NCI-H2227 treated with DMSO at 0.1 percent for 48 hours (cell line): ENCODE measurements around the gene MYPN.

Experiments used
- DNase-seq: peaks from one replicate; lab custom pipeline; 2025; lab: John Stamatoyannopoulos, UW

The MYPN gene

DNA sequence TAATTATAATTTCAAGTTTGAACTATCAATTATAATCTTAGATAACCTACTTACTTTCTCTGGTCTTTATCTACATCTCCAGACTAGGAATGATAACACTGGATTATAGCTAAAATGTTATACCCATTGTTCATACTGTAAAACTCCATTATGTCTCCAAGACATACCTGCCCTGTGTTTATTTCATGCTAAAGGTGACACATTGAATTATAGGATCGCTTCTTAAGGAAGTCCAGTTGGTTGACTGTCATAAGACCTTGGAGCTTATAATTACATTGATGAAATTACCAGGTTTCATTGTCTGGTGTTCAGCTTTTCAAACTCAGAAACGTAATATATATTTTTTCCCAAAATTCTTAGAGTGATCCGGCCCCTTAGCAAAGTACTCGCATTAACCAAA, 18.7 kb upstream of the MYPN start:
- no peak for DNase-seq

DNA sequence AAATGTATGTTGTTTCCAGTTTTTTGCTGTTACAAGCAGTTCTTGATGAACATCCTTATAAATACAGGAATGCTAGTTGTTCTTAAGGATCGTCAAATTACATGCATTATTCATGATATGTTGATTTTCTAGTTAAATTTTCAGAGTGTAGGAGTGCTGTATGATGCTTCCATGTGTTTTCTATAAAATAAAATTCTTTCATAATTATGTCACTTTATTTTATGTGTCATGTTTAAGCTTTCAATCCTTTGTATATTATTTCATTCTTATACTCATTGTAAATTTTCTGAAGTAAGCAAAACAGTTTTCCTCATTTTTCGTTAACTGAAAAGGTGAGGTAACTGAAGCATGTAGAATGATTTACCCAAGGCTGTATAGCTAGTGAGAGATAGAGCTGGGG, 16.8 kb upstream of the MYPN start:
- no peak for DNase-seq

DNA sequence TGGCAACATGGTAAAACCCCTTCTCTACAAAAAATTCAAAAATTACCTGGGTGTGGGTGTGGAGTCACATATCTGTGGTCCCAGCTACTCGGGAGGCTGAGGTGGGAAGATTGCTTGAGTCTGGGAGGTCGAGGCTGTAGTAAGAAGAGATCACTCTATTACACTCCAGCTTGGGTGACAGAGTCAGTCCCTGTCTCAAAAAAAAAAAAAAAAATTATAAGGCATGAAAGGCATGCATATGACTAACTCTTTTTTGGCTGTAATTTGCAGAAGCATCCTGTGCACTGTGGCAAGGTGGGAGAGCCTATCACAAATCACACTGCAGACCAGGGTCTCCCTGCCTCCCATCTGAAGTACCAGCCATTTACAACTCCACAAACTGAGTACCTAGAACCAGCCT, 14.1 kb upstream of the MYPN start:
- DNase-seq: no peak

DNA sequence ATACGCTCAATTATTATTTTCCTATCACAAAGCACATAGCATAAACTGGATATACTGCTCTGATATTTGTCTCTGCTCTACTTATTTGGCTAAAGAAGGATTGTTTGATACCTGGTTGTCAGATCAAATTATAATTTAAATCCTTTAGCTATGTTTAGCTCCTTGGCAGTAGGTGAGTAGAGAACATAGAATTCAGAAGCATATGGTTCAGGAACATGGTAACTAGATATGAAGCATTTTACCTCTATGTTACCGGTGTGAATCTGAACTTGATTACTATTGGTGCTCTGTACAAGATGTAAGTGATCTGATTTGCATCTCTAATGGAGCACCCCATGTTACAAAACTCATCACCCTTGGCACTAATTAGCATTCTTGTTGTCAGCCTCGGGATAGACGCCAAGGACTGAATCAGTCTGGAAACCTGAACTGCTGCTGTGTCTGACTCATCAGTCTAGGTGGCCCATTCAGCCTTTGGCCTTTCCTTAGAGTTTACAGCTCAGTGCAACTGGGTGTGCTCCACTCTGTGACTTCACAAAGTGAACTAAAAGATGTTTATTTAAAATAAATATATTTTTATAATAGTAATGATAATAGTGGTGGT, 12.3 kb upstream of the MYPN start:
- DNase-seq: no peak

DNA sequence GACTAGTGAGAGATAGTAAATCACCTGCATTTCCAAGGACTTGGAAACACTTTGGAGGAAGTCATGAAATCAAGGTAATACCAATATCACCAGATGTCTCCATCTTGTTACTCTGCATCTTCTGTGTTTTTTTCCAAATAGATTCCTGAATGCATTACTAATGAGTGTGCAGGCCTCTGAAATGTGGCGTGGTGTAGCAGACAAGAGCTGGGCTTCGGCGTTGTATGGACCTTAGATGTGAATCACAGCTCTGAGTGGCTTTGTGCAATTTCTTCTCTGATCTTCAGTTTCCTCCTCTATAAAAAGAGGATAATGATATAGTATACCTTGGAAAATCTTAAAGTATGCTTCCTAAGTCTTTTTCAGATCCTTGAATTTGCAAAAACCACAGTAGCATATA, 9.6 kb upstream of the MYPN start:
- peak; percentile 3 for DNase-seq

DNA sequence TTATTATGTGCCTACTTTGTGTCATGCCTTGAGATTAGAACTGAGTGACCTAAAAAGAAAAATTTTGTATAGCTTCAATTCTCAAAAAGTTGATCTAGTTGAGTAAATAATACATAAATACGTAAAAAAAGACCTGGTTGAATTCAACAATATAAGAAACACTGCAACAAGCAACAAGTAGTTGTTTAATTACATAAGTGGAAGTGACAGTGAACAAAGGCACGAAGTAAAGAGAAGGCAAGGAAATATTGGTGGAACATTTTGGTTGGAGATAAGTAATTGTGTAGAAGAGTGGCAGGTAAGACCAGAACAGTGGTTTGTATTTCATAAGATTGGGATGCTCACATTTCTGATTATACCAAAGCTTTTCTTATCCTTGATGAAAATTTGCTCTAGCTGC, 8.2 kb upstream of the MYPN start:
- no peak for DNase-seq

DNA sequence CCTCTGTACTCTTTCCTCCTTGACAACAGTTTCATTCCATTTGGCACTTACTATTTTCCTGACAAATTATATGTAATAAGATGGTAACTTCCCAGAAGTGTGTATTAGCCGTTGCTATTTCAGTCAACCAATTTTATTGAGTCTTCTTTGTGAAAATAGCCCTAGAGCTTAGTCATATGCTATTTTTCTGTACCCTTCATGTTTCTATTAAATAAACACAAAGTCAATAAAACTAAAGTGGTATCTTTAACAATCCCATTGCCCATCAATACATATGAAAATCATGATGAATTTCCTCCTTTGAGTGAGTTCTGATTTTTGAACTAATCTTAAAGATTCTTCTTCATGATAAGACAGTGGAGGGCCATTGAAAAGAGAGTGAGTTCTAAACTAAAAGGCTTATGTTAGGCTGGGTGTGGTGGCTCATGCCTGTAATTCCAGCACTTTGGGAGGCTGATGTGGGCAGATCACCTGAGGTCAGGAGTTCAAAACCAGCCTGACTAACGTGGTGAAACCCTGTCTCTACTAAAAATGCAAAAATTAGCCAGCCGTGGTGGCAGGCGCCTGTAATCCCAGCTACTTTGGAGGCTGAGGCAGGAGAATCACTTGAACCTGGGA, 5.9 kb upstream of the MYPN start:
- no peak for DNase-seq

DNA sequence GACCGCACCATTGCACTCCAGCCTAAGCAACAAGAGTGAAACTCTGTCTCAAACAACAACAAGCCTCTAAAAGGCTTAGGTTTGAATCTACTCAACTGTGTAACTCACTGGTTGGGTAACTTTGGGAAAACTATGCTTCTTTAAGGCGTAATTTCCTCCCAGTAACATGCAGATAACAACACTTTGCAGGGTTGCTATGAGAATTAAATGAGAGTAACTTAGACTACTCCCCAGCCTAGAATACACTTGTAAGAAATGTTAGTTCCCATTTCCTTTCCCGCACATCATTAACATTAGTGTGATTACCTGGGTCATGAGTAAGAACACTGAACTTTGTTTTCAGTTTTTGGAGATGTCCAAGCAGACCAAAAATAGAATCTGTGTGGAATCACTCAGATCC, 5.4 kb upstream of the MYPN start:
- no peak for DNase-seq

DNA sequence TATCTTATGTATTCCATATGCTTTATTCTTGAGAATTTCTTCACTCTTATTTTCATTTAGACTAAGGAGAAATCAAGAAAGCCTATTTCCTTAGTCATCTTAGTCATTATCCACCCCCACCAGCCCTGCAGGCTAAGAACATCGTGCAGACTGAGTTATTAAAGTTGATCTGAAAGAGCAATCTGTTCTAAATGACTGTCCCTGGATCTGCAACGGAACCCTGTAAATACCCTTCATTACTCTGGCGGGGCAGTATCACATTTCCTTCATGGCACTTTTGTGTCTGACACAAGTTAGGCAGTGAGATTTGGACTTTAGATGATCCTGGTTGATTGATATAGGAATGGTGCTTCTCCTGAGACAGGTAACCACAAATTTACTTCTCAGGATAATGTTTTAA, 3.5 kb upstream of the MYPN start:
- no peak for DNase-seq

DNA sequence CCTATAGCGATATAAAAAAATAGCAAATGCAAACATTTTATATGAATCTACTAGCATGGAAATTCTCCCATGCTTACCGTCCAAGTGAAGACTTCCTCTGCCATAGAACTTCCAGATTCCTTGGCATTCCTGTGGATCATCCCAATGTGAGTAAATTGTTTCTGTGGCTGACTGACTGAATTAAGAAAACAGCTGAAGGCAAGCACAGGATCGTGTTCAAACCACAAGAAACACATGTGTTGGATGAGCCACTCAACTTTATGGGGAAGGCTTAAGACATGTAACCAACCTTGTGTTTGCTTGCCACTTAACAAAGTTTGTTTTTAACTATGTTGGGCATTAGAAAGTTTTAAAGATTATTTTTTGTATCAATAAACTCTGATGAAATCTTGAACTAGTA, 2.6 kb upstream of the MYPN start:
- no peak for DNase-seq

DNA sequence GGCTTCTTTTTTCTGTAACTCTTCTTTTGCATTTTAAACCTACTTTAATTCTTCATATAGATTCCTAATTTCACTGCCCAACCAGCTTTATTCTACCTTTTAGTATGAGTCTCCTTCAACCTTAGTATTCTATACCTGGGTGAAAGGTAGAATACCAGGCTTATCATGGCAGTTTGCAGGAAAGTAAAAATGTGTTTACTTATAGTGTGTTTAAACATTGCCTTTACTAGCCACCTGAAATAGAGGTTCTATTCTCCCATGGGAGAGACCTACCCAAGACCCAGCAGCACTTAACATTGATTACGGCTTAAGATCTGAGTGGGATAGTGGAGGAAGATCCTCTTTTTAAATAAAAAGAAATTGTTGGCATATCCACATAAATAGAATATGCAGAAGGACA, 1.6 kb upstream of the MYPN start:
- DNase-seq: no peak

DNA sequence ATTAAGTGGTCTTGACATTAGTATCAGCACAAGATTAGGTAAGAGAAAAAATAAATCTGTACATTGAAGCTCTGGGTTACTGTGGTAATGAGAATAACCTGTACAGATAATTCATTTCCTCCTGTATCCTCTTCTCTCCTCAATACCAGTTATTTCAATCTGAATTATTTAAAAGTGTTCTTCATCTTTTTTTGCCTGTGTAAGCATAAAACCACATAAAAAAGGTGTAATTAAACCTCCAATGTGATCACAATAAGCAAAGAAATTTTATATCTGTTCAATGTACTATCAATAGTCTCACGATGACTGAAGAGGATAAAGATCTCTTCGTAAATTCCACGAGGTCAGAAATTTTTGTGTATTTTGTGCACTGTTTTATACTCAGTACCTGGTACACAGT, 1.2 kb upstream of the MYPN start:
- DNase-seq: no peak

DNA sequence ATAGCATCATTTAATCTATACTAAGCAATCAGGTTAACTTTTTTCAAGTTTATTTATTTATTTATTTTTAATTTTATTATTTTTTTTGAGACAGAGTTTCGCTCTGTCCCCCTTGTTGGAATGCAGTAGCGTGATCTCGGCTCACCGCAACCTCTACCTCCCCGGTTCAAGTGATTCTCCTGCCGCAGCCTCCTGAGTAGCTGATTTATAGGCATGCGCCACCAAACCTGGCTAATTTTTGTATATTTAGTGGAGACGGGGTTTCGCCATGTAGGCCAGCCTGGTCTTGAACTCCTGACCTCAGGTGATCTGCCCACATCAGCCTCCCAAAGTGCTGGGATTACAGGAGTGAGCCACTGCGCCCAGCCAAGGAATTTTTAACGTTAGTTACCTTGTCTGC, 635 bp upstream of the MYPN start:
- no peak for DNase-seq

DNA sequence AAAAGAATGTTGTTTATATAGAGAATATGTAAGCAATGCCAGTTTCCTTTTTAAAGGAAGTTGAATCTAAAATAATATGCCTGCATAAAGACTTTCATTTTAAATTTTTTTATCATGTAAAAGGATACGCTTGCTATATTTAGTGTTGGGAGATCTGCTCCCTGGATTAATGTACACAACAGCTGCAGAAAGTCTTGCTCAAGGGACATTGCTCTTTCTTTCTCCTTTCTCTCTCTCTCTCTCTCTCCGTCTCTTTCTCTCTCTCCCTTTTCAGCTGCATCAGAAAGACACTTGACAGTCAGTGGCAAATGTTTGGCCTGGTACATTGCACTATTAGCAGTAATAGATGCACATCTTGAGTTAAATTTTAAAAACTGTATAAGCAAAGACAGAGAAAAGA, 739 bp downstream of the MYPN start:
- DNase-seq: no peak

DNA sequence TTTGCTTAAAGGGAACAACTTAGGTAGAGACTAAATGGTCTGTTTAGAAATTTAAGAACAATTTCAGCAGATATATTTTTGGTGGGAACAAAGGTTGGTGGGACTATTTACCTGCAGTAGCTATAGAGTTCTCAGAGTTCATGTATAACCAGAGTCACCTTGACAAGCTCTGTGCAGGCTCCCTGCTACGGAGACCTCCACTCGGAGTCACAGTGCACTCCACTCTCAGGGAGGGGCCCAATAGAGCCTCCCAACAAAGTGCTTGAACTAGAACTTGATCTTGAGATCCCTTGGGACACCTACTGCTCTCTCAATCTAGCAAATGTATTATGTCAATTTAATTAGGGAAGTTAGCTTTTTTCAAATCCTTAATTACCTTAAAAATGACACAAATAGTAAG, 2.3 kb downstream of the MYPN start:
- no peak for DNase-seq

DNA sequence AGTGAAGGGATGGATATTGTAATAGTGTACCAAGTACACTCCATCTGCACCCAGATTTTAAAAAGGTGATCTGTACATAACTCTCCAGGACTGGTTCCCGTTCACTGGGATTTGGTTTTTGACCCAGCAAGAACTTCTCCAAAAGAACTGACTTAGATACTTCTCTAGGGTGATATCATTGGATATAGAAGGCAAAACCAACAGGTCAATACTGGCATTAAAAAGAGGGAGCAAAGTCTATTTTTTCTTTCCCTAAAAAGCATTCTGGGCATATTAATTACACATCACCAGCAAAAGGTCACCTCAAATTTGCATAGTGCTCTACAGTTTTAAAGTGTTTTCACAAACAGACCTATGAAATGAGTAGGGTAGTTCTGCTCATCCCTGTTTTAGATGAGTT, 3.5 kb downstream of the MYPN start:
- no peak for DNase-seq

DNA sequence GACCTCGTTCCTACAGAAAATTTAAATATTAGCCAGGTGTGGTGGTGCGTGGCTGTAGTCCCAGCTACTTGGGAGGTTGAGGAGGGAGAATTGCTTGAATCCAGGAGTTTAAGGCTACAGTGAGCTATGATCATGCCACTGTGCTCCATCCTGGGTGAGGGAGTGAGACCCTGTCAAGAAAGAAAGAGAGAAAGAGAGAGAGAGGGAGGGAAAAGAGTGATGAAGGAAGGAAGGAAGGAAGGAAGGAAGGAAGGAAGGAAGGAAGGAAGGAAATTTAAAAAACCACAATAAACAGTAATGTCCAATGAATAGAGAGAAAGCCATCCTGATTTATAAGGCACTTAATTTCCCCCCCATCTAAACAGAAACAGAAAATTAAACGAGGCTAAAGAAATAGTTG, 9.4 kb downstream of the MYPN start:
- DNase-seq: no peak

DNA sequence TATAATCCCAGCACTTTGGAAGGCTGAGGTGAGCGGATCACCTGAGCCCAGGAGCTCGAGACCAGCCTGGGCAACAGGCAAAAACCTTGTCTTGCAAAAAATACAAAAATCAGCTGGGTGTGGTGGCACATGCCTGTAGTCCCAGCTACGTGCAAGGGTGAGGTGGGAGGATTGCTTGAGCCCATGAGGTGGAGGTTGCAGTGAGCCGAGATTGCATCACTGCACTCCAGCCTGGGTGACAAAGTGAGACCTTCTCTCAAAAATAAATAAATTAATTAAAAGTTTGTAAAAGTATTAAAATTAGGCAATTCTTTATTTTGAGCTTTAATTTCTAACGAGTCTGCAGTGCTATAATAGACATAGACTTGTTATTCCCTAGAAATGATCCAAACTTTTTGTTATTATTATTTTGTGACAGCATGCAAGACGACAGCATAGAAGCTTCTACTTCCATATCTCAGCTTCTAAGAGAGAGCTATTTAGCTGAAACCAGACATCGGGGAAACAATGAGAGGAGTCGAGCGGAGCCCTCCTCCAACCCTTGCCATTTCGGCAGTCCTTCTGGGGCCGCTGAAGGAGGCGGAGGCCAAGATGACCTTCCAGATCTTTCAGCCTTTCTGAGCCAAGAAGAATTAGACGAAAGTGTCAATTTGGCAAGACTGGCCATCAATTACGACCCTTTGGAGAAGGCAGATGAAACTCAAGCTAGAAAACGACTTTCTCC, 11.9 kb downstream of the MYPN start:
- DNase-seq: no peak

DNA sequence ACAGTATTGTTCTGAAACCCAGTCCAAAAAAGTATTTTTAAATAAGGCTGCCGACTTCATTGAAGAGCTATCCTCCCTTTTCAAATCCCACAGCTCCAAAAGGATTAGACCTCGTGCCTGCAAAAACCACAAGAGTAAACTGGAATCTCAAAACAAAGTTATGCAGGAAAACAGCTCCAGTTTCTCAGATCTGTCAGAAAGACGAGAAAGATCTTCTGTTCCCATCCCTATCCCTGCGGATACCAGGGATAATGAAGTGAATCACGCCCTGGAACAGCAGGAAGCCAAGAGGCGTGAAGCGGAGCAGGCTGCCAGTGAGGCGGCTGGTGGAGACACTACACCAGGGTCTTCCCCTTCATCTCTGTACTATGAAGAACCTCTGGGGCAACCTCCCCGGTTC, 12.6 kb downstream of the MYPN start:
- DNase-seq: no peak

DNA sequence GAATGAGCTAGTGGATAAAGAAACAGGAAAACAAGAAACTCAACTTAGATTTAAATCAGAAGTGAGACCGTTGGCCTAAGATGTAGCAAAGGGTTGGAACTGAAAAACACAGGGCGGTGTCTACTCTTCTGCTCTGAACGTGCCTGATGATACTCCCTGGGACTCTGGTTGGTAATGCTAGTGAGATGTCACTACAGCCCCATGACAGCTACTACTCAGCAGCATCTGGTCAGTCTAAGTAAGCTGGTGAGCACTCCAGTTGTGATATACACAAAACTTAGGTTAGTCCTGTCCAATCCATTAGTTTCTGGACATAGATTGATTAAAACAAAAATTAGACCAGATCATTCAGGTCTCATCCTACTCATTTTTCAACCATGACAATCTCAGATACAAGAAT, 15.4 kb downstream of the MYPN start:
- no peak for DNase-seq

DNA sequence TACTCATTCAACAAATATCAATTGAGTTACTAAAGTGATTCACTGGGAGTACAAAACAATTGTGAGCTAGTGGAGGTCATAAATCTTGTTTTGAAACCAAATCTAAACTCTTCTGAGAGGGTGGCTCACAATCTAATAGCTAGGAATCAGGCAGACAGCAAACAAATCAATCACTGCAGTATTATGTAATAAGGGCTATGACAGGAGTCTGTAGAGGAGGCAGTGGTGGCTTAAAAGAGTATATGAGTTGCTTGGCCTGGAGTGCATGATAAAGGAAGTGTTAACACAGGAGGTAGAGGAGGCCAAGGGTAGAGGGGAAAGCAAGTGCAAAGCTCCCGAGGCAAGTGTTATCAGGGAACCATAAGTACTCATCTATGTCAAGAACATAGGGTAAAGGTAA, 16.5 kb downstream of the MYPN start:
- DNase-seq: no peak

DNA sequence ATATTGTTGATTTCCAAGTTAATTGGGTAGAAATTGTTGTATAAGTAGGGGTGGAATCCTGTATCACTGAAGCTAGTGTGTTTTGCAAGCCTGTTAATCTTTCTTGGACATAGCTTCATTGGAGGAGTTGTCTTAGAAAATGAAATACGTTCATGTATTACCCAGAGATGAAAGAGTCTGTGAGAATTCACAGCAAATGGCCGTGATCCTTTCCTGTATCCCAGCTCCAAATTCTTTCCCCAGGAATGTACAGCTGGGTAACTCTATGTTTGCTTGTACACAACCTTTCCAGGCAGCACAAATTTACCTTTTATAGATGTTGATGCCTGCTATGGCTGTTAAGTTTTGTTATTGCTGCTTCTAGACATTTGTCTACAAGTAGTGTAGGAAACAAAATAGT, 18.7 kb downstream of the MYPN start:
- no peak for DNase-seq

DNA sequence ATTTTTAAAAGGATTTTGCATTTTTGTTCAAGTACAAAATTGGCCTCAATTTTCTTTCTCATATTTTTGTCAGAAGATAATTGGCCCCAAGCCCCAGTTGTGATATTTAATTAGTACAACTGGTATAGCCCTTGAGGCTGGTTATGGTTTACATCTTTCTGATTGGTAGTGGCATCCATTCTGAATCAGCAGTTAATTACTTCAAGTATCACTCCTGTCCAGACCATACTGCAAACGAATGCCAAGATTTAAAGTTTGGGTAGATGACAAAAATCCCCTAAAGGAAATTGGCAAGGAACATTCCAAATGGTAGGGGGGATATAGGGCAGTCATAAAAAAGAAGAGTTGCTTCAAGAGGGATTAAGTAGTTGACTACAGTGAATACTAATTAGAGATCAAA, 23.1 kb downstream of the MYPN start:
- no peak for DNase-seq

DNA sequence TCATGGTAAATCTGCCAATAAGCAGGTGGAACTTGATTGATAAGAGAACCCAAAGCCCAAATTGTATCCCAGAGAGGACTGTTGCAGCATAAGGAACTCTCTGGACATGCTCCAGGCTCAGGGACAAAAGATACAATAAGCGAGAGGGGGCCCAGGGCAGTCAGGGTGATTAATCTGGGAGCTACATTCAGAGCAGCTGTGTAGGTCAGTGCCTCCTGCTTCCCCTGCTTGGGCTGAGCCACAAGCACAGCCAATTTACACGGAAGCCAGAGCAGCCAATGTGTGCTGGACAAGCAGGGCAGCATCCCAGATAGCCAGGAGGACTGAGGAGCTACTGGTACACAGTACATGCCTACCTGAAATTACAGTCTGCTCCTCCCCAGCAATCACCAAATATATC, 24.2 kb downstream of the MYPN start:
- no peak for DNase-seq
